MV-4-11 (cell line): Measurements from ENCODE around the gene OBP2B.
"Not testable (repeated sequence)": the region's sequence is repeated elsewhere in the genome, so short reads cannot be mapped to it uniquely, and the experiment has no call there.

Source experiments
- DNase-seq: peaks from one replicate; lab custom pipeline; 2025; lab: John Stamatoyannopoulos, UW

OBP2B gene

DNA sequence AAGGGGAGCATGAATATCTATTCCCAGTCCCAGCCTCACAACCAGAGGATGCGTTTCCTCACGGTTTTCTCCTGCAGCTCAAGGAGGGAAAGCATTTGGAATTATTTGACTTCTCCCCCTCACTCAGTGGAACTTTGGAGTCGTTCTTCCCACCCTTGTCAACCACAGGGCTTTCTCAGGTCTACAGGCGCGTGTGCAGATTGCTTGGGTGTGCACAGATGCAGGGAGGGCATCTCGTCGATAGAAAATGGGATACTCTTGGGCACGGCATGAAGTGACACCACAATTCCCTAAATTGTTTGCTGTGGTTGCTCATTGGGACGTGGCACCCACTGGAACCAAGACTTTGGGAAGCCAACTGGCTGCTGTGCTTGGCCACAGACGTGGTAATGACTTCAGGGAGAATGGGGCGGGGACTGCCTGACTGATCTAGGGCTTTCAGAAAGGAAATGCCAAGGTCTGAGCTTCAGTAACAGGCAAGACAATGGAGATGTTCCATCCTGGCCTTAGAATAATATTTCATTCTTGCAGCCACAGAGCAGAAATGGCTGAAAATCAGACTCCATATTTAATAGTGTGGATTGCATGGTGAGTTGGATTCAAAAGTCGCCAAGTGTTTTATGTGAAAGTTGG lies 12.2 kb upstream of the OBP2B start:
- DNase-seq: no peak

DNA sequence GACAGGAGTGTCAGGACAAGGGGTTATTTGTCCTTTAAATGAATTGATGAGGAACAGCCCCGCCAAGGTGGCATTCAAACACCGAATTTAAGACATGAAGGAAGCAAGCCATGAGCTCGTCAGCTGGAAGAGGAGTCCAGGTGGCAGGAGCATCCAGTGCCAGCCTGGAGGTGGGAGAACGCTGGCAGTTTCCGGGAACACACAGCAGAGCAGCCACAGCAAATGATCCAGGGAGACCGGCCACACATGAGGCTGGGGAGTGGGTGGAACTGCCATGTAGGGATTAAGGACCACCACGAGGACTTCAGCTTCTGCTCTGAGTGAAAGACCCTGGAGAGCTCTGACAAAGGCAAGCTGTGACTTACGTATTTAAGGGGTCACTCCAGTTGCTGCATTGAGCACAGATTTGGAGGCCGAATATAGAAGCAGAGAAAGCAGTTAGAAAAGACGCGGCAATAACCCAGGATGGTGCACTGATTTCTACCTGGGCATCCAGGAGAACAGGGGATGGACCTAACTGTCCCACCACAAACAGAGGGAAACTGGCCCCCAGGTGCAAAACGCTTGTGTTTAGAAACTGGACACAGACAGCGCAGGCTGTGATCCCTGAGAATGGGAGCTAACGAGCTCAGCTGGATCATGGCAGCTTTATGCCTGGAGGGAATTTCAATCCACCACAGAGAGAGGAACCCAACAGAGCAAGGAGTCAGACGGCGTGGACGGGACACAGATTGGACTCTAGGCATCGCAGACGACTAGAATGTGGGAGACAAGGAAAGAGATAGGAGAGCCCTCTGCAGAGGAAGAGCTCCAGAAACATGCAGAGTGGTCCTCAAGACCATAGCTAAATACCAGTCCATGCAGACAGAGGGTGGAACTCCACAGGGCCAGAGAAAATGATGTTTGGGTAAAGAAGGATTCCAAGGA lies 9.3 kb upstream of the OBP2B start:
- not testable (repeated sequence) for DNase-seq

DNA sequence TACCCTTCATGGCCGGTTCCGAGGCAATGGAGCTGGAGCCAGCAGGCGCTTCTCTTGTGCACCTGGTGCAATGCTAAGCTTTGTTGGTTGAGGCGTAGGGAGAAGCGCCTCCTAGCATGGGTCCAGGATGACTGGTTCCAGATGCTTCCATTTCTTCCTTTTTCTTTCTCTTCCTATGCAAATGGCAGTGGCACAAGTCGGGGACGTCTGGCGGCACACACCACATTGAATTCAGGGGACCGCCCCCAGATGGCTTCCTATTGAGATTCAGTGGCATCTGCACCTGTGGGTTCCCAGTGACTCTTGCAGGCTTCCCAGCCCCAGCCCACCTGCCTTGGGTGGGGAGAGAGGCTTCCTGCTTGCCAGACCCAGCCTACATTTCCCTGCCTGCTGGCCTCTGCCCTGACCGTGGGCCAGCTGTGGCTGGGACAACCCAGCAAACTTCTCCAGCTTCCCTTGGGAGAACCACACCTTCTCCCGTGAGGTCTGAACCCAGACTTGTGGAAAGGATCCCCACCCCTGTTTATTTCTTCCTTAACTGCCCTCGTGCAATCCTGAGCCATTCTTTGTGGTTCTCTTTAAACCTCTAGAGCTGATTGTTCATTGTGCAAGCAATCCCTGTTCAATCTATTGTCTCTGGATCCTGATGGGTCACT lies 8.4 kb upstream of the OBP2B start:
- DNase-seq: not testable (repeated sequence)

DNA sequence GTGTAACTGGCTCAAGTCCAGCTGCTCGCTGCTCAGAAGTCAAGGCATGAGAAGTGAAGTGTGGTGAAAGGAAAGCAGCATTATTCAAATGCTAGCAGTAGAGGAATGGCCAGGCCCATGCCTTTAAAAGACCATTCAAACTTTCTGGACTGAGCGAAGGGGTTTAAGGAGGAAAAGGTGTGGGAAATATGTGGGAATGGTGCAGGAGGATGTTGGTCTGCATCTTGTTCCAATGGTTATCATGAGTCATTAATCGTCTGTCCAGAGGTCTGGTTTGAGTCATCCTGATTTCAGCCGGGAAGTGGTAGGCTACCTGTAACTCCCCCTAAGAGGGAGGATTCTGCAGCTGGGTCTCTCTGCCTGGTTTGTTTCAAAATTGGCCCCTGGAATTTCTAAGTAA lies 5.2 kb upstream of the OBP2B start:
- not testable (repeated sequence) for DNase-seq

DNA sequence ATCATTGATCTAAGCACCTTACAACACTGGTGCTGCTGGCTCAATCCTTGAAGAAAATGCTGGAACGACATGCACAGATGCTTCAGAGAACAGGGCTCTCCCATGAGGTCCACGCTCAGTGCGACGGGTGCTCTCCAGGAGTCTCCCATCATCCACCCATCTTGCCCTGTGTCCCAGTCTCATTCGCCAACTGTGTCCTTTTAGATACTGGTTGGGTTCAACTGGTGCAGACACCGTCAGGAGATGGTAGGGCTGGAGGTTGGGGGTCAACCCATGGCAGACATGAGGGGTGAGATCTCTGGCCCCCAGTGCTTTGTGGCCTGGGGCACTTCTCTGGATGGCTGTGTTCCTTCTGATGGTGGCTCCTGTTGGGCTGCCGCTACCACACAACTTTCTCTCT lies 1.6 kb upstream of the OBP2B start:
- no peak for DNase-seq

DNA sequence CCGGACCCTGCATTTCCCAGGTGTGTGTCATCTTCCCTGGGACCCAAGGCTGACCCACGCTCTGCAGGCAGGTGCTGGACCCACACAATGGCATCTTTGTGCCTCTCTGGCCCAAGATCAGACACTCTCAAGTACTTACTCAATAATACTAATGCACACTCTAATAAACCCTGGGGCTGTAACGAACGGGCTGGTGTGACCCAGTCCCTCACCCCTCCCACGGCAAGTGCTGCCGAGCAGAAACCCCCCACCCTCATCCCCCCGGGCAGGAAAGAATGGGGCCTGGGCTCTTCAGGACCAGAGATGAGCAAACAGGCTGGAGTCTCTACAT lies 1.1 kb upstream of the OBP2B start:
- DNase-seq: no peak

DNA sequence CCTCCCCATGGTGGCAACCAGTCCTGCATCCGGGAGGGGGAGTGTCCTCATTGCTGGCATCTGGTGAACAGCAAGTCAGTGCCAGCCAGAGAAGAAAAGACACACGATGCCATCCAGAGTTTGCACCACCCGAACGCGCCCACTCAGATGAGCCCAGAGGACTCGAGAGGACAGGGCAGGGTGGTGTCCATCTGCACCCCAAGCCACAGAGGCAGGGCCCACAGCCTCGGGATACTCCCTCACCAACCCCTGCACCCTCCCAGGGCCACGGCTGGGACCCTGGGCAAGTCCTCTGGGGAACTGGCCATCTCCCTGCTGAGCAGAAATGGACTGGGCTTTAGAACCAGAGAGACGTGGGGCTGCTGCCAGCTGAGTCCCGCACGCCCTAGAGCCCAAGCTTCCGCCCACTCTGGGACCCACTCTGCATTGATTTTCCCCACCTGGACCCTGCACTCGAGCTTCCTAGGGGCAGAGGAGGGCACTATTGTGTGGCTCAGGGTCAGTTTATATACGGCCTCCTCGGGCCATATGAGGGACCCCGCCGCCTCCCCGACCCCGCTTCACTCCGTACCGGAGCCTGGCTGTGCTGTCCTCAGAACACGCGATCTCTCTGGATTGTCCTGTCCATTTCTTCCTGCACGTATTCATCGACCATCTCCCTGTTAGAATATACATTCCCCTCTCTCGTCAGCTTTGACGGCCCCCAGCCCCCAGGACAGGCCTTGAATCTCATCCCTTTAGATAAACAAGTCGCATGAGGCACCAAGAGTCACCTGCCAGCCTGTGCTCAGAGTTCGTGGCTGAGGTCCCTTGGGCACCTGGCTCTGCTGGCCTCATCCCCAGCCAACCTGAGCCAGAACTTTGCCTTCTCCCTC lies 514 bp upstream of the OBP2B start:
- DNase-seq: not testable (repeated sequence)

DNA sequence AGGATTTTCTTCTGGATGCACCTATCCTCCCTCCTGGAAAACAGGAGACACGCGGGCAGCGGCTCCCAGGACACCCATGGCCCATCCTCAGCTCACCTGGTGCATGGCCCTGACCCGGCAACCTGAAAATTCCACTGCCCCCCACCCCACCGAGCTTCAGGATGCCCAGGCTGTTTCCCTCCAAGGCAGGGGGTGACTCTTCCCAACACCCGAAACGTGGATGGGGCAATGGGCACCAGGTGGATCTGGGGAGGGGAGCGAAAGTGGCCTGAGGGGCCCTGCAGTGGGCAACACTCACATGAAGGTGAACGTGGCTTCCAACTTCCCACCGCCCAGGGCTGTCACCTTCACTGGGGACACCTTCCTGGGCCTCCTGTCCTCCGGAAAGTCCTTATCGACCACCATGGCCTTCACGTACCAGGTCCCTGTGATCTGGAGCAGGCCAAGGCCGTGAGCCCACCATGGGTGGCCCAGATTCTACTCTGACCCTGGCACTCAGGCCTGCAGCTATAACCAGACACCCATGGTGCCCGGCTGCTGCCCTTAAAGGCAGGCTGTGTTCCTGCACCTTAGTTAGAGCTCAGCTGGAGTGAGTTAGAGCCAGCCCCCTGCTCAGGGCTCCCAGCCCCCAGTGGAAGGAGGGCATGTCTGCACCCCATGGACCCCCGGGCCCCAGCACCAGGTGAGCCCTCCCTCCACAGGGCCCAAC lies 725 bp downstream of the OBP2B start:
- not testable (repeated sequence) for DNase-seq

DNA sequence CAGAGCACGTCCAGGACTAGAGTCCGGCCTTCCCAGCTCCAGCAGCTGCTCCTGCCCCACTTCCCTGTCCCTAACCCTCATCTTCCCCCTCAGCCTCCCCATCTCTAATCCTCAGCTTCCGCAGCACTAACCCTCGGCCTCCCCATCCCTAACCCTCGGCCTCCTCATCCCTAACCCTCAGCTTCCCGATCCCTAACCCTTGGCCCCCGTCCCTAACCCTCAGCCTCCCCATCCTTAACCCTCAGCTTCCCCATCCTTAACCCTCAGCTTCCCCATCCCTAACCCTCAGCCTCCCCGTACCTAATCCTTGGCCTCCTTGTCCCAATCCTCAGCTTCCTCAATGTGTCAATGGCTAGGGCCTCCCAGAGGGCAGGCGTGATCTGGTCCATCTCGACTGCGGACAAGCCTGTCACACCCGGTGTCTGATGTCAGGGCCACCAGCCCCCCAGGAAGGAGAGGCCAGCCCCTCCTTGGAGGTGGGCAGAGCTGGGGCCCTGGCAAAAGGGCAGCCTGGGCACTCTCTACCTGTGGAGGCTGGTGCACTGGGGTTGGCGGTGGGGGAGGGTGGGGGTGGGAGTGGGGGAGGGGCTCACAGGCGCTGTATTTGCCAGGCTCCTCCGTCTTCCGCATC lies 1.4 kb downstream of the OBP2B start:
- DNase-seq: no peak

DNA sequence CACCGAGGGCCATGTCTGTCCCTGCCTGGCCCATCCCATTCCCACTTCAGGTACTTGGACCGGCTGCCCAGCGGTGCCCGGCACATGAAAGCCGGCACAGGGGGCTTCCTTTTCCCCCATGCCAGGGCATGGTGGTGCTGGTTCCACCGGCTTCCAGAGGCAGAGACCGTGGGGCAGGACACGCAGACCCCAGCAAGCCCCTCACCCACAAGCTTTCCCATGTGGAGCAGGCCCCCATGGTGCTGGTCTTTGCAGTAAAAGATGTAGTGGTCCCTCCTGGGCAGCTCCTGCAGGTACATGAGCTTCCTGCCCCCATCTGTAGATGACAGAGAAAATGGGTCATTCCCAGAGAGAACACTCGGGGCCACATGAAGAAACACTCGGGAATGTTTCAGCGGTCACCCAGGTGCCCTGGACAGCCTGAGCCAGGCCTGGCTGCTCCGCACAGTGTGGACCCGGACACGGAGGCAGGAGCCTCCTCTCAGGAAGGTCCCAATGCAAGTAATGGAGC lies 2.0 kb downstream of the OBP2B start:
- no peak for DNase-seq

DNA sequence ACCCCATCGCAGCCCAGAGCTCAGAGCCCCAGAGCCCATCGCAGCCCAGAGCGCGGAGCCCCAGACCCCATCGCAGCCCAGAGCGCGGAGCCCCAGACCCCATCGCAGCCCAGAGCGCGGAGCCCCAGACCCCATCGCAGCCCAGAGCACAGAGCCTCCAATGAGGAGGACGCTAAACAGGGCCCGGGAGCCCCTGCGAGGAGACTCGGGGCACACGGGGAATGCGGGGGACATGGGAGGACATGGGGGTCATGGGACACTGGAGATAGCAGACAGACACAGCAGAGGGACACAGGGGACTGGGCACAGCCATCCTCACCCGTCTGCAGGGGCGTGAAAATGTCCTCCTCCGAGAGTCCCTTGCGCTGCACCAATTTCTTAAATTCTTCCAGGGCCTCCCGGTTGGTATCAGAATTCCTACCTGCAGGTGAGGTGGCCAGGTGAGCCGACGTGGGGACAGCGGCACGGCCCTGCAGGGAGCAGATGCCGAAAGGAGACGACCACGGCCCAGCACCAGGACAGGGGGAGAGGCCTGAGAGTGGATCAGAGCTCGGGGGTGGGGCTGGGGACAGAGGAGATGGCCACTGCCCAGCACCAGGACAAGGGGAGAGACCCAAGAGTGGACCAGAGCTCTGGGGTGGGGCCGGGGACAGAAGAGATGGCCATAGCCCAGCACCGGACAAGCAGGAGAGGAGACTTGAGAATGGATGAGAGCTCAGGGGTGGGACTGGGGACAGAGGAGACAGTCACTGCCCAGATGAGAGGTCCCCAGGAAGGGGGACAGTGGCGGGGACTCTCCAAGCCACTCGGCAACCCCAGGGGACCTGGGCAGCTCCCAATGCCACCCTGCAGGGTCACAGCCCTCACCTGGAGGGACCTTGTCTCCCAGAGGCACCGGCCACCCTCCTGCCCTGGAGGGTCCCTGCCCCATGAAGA lies 2.8 kb downstream of the OBP2B start:
- no peak for DNase-seq

DNA sequence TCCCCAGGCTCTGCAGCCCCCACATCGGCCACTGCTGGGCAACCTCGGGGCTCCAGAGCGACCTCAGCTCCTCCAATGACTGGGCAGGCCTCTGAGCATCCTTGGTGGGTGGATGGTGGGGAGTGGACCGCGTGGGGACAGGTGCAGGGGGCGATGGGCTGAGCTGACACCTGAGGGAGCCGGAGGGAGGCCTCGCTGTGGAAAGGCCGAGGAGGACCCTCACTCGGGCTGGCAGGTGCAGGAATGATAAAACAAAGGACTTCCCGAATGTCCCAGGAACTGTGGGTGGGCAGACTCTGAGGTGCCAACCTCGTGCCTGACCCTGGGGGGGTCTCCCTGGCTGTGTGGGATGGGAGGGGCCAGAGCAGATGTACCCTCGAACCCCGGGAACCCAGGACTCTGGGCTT lies 3.6 kb downstream of the OBP2B start:
- not testable (repeated sequence) for DNase-seq

DNA sequence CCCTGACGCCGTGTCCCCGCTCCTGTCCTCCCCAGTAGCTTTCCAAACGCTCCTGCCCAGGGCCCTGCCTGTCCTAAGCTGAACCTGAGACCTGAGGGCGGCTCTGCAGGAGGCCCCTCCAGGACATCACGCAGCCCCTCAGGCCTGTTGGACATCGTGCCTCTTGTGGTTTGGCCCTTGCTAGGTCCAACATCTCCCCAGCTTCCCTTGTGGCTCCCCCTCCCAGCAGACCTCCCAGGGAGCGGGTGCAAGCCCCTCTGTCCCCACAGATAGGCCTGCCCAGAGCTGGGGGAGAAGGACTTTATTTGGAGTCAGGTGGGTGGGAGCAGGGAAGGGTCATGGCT lies 4.1 kb downstream of the OBP2B start:
- DNase-seq: no peak

DNA sequence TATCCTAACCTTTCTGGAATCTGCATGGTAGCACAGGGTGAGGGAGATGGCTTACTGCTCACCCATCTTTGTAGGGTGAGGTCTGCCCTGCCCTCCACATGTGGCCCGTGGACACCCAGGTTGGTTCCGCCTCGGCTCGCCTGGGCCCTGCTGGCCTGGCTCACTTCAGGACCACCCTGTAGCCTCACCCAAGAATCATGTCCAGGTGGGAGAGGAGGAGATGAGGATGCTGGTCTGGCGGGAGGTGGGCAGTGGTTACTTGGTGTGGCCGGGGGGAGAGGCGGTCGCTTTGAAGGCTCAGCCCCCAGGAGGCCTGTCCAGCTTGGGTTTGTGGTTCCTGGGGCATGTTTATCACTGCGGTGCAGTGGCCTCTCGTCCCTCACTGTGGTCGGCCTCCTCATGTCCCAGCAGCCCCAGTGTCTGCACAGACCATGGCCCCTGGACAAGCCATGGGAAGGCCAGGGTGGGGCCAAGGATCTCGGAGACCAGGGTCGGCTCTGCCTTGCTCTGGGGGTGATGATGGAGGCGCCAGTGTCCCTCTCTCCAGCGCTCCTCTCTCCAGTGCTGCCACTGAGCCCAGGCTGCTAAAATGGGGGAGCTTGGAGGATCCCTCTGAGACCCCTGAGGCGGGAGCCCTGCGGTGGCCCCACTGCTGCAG lies 4.6 kb downstream of the OBP2B start:
- DNase-seq: no peak

DNA sequence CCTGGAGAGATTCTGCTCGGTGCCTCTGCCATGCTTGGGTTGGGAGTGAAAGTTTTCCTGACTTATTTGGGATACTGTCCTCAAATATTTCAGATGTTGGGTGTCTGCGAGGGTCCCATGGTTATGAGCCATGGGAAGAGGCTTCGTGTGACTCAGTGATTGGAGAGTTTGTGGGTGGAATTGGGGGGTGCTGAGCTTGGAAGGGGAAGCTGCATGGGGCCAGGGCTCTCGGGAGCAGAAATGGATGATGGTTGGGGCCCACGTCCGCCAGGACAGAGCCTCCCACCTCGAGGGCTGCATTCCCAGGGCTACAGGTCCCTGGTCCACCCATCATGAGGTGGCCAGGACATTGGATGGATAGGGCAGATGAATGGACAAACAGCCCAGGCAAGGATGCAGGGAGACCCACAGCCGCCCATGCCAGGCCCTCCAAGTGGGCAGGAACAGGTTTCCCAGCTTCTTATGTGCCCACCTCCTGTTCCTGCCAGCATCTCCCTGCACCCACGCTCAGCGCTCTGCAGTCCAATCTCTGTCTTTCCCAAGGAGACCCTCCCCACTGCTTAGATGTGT lies 5.5 kb downstream of the OBP2B start:
- no peak for DNase-seq

DNA sequence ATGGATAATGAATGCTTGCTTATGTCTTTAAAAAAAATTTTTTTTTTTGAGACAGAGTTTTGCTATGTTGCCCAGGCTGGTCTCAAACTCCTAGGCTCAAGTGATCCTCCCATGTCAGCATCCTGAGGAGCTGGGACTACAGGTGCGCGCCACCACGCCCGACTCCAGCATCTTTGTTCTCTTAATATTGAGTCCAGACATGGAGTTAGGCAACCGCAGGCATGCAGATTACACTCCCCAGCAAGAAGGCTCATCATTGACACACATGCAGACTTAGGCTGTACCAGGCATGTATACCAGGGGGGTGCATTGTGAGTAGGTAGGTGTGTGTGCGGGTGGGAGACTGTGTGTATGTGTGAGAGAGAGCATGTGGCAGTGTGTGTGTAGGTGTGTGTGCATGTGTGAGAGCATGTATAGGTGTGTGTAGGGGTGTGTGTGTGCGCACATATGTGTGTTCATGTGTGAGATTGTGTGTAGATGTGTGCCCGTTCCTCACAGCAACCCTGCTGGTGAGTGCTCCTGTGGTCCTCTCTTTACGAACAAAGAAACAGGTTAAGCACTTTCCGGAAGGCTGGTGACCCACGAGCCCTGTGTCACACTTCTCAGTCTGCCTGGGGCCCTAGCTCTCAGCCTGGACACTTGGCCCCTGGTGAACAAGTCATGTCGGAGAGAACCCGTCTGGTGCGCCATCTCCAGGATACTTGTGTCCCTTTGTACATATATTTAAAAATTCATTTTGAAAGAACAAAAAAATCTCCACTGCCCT lies 6.2 kb downstream of the OBP2B start:
- DNase-seq: no peak

DNA sequence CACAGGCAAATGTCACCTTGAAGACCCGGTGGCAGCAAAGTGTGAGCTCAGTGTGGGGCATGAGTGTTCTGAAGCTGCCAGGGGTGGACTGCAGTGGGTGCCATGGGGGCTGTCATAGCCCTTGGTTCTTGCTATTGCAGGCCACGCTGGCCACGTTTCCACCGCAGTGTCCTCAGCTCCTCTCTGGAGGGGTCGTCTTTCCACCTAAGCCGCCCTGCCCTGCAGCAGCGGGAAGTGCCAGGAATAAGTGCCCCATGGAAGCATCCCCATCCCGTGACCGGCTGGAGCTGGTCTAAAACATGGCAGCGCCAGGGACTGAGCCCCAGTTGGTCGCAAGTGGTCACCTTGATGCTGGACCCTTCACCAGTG lies 6.9 kb downstream of the OBP2B start:
- DNase-seq: no peak
